ENCODE results near the gene GAL3ST2.

Gene GAL3ST2

GRCh38 chr2:241760301-241760771, 16.3 kb upstream of the GAL3ST2 start:
- Histone ChIP-seq H3K14ac (ENCODE audit: low read length) (no peak overlapping the region), H2AK5ac (ENCODE audit: low read depth, low read length) (no peak overlapping the region), H3K23ac (ENCODE audit: low read depth, low read length, poor library complexity) (no peak overlapping the region), H2BK15ac (ENCODE audit: low read length) (no peak overlapping the region), H2BK5ac (ENCODE audit: low read length) (no peak overlapping the region), H3K27ac (replicated peaks; ENCODE audit: low read length) (no peak overlapping the region), H3K4me1 (ENCODE audit: control insufficient read depth in 2 of 2, insufficient read depth in 1 of 2, low read depth in 1 of 2, low read length in 2 of 2) (peaks cover 11 to 12% of the 10 kb centered on the region in 2 donors), H3K36me3 (replicated peaks in 1 of 2; ENCODE audit: control insufficient read depth in 2 of 2, insufficient read depth in 2 of 2, low read length in 2 of 2) (peaks cover 12 to 21% of the 10 kb centered on the region in 2 donors), H2BK120ac (ENCODE audit: low read depth, low read length) (no peak overlapping the region), H3K4me2 (ENCODE audit: insufficient read depth, low read length, poor library complexity, severe bottlenecking) (no peak overlapping the region), H3K27me3 (ENCODE audit: control insufficient read depth in 3 of 3, insufficient read depth in 3 of 3, low read depth in 1 of 3, low read length in 3 of 3) (no peaks in the 10 kb centered on the region), H3K79me1 (ENCODE audit: low read depth, low read length) (peaks cover 2% of the 10 kb centered on the region), H3K9me3 (replicated peaks in 1 of 2; ENCODE audit: control insufficient read depth in 2 of 2, insufficient read depth in 1 of 2, low read depth in 1 of 2, low read length in 2 of 2) (no peaks in the 10 kb centered on the region), H4K8ac (ENCODE audit: low read depth, low read length) (no peak overlapping the region), H3K4ac (ENCODE audit: low read length) (no peak overlapping the region), H4K91ac (ENCODE audit: low read depth, low read length, poor library complexity) (no peak overlapping the region), H3K4me3 (ENCODE audit: low read length in 2 of 2) (peak overlapping the region in 1 of 2 donors; percentile 42), H3K18ac (ENCODE audit: low read length) (no peak overlapping the region), H2AFZ (ENCODE audit: low read length) (no peak overlapping the region), H2BK12ac (ENCODE audit: low read length) (no peak overlapping the region), H3K9ac (ENCODE audit: low read depth, low read length, poor library complexity) (no peak overlapping the region)
- no peak for DNase-seq (ENCODE audit: low spot score)
- no CpG with 5 or more reads among the region's 17 CpGs for WGBS, 2 donors (ENCODE audit: extremely low coverage in 2 of 2, insufficient read length in 2 of 2, insufficient replicate concordance in 1 of 2)

- DNase-seq (ENCODE audit: low spot score), result no peak
Observed at GRCh38 chr2:241762321-241762932, 14.2 kb upstream of the GAL3ST2 start.

GRCh38 chr2:241762933-241763369, 13.7 kb upstream of the GAL3ST2 start:
- Histone ChIP-seq H3K18ac (ENCODE audit: low read length) (no peak overlapping the region), H3K9ac (ENCODE audit: low read depth, low read length, poor library complexity) (no peak overlapping the region), H3K36me3 (replicated peaks in 1 of 2; ENCODE audit: control insufficient read depth in 2 of 2, insufficient read depth in 2 of 2, low read length in 2 of 2) (peaks cover 6 to 9% of the 10 kb centered on the region in 2 donors), H3K4me2 (ENCODE audit: insufficient read depth, low read length, poor library complexity, severe bottlenecking) (no peak overlapping the region), H2BK120ac (ENCODE audit: low read depth, low read length) (no peak overlapping the region), H2AK5ac (ENCODE audit: low read depth, low read length) (no peak overlapping the region), H2BK5ac (ENCODE audit: low read length) (no peak overlapping the region), H3K27me3 (ENCODE audit: control insufficient read depth in 3 of 3, insufficient read depth in 3 of 3, low read depth in 1 of 3, low read length in 3 of 3) (no peaks in the 10 kb centered on the region), H3K27ac (replicated peaks; ENCODE audit: low read length) (no peak overlapping the region), H2BK12ac (ENCODE audit: low read length) (no peak overlapping the region), H3K4ac (ENCODE audit: low read length) (no peak overlapping the region), H4K91ac (ENCODE audit: low read depth, low read length, poor library complexity) (no peak overlapping the region), H3K23ac (ENCODE audit: low read depth, low read length, poor library complexity) (no peak overlapping the region), H2BK15ac (ENCODE audit: low read length) (no peak overlapping the region), H3K79me1 (ENCODE audit: low read depth, low read length) (no peaks in the 10 kb centered on the region), H4K8ac (ENCODE audit: low read depth, low read length) (no peak overlapping the region), H3K4me3 (ENCODE audit: low read length in 2 of 2) (no peak overlapping the region), H3K9me3 (replicated peaks in 1 of 2; ENCODE audit: control insufficient read depth in 2 of 2, insufficient read depth in 1 of 2, low read depth in 1 of 2, low read length in 2 of 2) (no peaks in the 10 kb centered on the region), H3K4me1 (ENCODE audit: control insufficient read depth in 2 of 2, insufficient read depth in 1 of 2, low read depth in 1 of 2, low read length in 2 of 2) (peaks cover 11 to 12% of the 10 kb centered on the region in 2 donors), H2AFZ (ENCODE audit: low read length) (no peak overlapping the region), H3K14ac (ENCODE audit: low read length) (no peak overlapping the region)
- DNase-seq (ENCODE audit: low spot score), result no peak
- WGBS, 2 donors (ENCODE audit: extremely low coverage in 2 of 2, insufficient read length in 2 of 2, insufficient replicate concordance in 1 of 2), result no CpG with 5 or more reads among the region's 13 CpGs

More at GRCh38 chr2:241762321-241762932, 14.2 kb upstream of the GAL3ST2 start:
- Histone ChIP-seq H3K27ac (replicated peaks; ENCODE audit: low read length) (no peak overlapping the region), H2BK120ac (ENCODE audit: low read depth, low read length) (no peak overlapping the region), H3K4ac (ENCODE audit: low read length) (no peak overlapping the region), H3K18ac (ENCODE audit: low read length) (no peak overlapping the region), H3K23ac (ENCODE audit: low read depth, low read length, poor library complexity) (no peak overlapping the region), H2BK5ac (ENCODE audit: low read length) (no peak overlapping the region), H3K79me1 (ENCODE audit: low read depth, low read length) (no peaks in the 10 kb centered on the region), H3K9me3 (replicated peaks in 1 of 2; ENCODE audit: control insufficient read depth in 2 of 2, insufficient read depth in 1 of 2, low read depth in 1 of 2, low read length in 2 of 2) (no peaks in the 10 kb centered on the region), H3K36me3 (replicated peaks in 1 of 2; ENCODE audit: control insufficient read depth in 2 of 2, insufficient read depth in 2 of 2, low read length in 2 of 2) (peaks cover 7 to 9% of the 10 kb centered on the region in 2 donors), H3K4me1 (ENCODE audit: control insufficient read depth in 2 of 2, insufficient read depth in 1 of 2, low read depth in 1 of 2, low read length in 2 of 2) (peaks cover 11 to 12% of the 10 kb centered on the region in 2 donors), H4K8ac (ENCODE audit: low read depth, low read length) (no peak overlapping the region), H3K14ac (ENCODE audit: low read length) (no peak overlapping the region), H3K9ac (ENCODE audit: low read depth, low read length, poor library complexity) (no peak overlapping the region), H3K4me3 (ENCODE audit: low read length in 2 of 2) (no peak overlapping the region), H3K27me3 (ENCODE audit: control insufficient read depth in 3 of 3, insufficient read depth in 3 of 3, low read depth in 1 of 3, low read length in 3 of 3) (no peaks in the 10 kb centered on the region), H2AK5ac (ENCODE audit: low read depth, low read length) (no peak overlapping the region), H2AFZ (ENCODE audit: low read length) (no peak overlapping the region), H2BK15ac (ENCODE audit: low read length) (no peak overlapping the region), H3K4me2 (ENCODE audit: insufficient read depth, low read length, poor library complexity, severe bottlenecking) (no peak overlapping the region), H2BK12ac (ENCODE audit: low read length) (no peak overlapping the region), H4K91ac (ENCODE audit: low read depth, low read length, poor library complexity) (no peak overlapping the region)
- no CpG with 5 or more reads among the region's 18 CpGs for WGBS, 2 donors (ENCODE audit: extremely low coverage in 2 of 2, insufficient read length in 2 of 2, insufficient replicate concordance in 1 of 2)

- no CpG with 5 or more reads among the region's 20 CpGs for WGBS, 2 donors (ENCODE audit: extremely low coverage in 2 of 2, insufficient read length in 2 of 2, insufficient replicate concordance in 1 of 2)
- H4K91ac ChIP-seq (ENCODE audit: low read depth, low read length, poor library complexity), result no peak overlapping the region
- H2BK15ac ChIP-seq (ENCODE audit: low read length), result no peak overlapping the region
- H3K4me2 ChIP-seq (ENCODE audit: insufficient read depth, low read length, poor library complexity, severe bottlenecking), result no peak overlapping the region
- H3K4me3 ChIP-seq (ENCODE audit: low read length in 2 of 2), result no peak overlapping the region
- peaks cover 5 to 9% of the 10 kb centered on the region in 2 donors for H3K36me3 ChIP-seq (replicated peaks in 1 of 2; ENCODE audit: control insufficient read depth in 2 of 2, insufficient read depth in 2 of 2, low read length in 2 of 2)
- H3K14ac ChIP-seq (ENCODE audit: low read length), result no peak overlapping the region
- H3K27ac ChIP-seq (replicated peaks; ENCODE audit: low read length), result no peak overlapping the region
- H2AK5ac ChIP-seq (ENCODE audit: low read depth, low read length), result no peak overlapping the region
- no peak overlapping the region for H3K9ac ChIP-seq (ENCODE audit: low read depth, low read length, poor library complexity)
- H2BK12ac ChIP-seq (ENCODE audit: low read length), result no peak overlapping the region
- peak overlapping the region; percentile 43 for H4K8ac ChIP-seq (ENCODE audit: low read depth, low read length)
- no peak overlapping the region for H3K23ac ChIP-seq (ENCODE audit: low read depth, low read length, poor library complexity)
- H3K9me3 ChIP-seq (replicated peaks in 1 of 2; ENCODE audit: control insufficient read depth in 2 of 2, insufficient read depth in 1 of 2, low read depth in 1 of 2, low read length in 2 of 2), result no peaks in the 10 kb centered on the region
- H3K79me1 ChIP-seq (ENCODE audit: low read depth, low read length), result no peaks in the 10 kb centered on the region
- no peak for DNase-seq (ENCODE audit: low spot score)
- H3K18ac ChIP-seq (ENCODE audit: low read length), result no peak overlapping the region
- H2BK5ac ChIP-seq (ENCODE audit: low read length), result no peak overlapping the region
- H3K4ac ChIP-seq (ENCODE audit: low read length), result no peak overlapping the region
- no peak overlapping the region for H2AFZ ChIP-seq (ENCODE audit: low read length)
- H3K27me3 ChIP-seq (ENCODE audit: control insufficient read depth in 3 of 3, insufficient read depth in 3 of 3, low read depth in 1 of 3, low read length in 3 of 3), result no peaks in the 10 kb centered on the region
- H3K4me1 ChIP-seq (ENCODE audit: control insufficient read depth in 2 of 2, insufficient read depth in 1 of 2, low read depth in 1 of 2, low read length in 2 of 2), result peaks cover 11 to 12% of the 10 kb centered on the region in 2 donors
- no peak overlapping the region for H2BK120ac ChIP-seq (ENCODE audit: low read depth, low read length)
Observed at GRCh38 chr2:241763551-241764274, 12.9 kb upstream of the GAL3ST2 start.

All from neuronal stem cell (in vitro differentiated cells).